Upper lobe of left lung (tissue), 4 donors: Measurements from ENCODE around the gene HIC1.

Experiments used
- CTCF ChIP-seq, 6 experiments: fragments of 450-650 bp in 4 of 6; fragments of 200-600 bp in 2 of 6; sonication (generic) in 2 of 6; IDR thresholded peaks; one replicate each; pipeline ENCODE4 v1.5.1; 2016 to 2019; ENCODE audit warnings: antibody characterized with exemption in 6 of 6
- EP300 ChIP-seq, 4 donors: sonication (generic); formaldehyde crosslinking; IDR thresholded peaks; one replicate each; pipeline ENCODE4 v1.5.1; 2017; ENCODE audit warnings: antibody characterized with exemption in 4 of 4, control low read depth in 2 of 4

DNA sequence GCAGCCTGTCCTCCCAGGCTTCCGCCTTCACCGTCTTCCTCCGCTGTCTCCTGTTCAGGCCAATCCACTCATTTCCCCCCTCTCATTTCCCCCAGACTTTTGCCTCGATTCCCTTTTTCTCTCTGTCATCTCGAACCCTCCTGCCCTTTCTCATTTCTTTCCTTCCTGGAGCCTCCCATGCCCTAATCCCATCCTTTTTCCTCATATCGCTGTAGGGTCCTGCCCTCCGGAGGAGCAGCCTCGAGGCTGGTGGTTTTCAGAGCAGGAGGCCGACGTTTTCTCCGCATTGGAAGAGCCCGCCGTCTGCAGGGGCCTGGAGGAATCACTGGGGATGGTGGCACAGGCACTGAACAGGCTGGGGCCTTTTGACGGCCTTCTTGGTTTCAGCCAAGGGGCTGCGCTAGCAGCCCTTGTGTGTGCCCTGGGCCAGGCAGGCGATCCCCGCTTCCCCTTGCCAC, 12.5 kb upstream of the HIC1 start:
- TF ChIP-seq CTCF (IDR thresholded peaks at IDR 0.05) (no peak), EP300 (IDR thresholded peaks at IDR 0.05) (no peak)
